ENCODE results near the gene SGSM2.
A peak's percentile ranks its signal among the peaks of the same experiment; 100 is the strongest.

The SGSM2 gene

GRCh38 chr17:2337544-2338314 is 428 bp downstream of the SGSM2 start:
- peak; percentile 35 for DNase-seq (ENCODE audit: low spot score)

- no peak for DNase-seq (ENCODE audit: low spot score)
Measured at GRCh38 chr17:2338315-2338657, 985 bp downstream of the SGSM2 start.

- no peak for DNase-seq (ENCODE audit: low spot score)
Measured at GRCh38 chr17:2343421-2343820, 6.1 kb downstream of the SGSM2 start.

- no peak for DNase-seq (ENCODE audit: low spot score)
Measured at GRCh38 chr17:2344528-2344927, 7.2 kb downstream of the SGSM2 start.

- no peak for DNase-seq (ENCODE audit: low spot score)
Measured at GRCh38 chr17:2346475-2346874, 9.2 kb downstream of the SGSM2 start.

GRCh38 chr17:2347805-2348685 is 10.7 kb downstream of the SGSM2 start:
- no peak for DNase-seq (ENCODE audit: low spot score)

GRCh38 chr17:2351269-2351668 is 14.0 kb downstream of the SGSM2 start:
- DNase-seq (ENCODE audit: low spot score), result no peak

GRCh38 chr17:2354311-2354710 is 17.0 kb downstream of the SGSM2 start:
- DNase-seq (ENCODE audit: low spot score), result no peak

GRCh38 chr17:2357237-2357636 is 19.9 kb downstream of the SGSM2 start:
- DNase-seq (ENCODE audit: low spot score), result no peak

- no peak for DNase-seq (ENCODE audit: low spot score)
Measured at GRCh38 chr17:2357931-2358434, 20.7 kb downstream of the SGSM2 start.

GRCh38 chr17:2361010-2361760 is 23.9 kb downstream of the SGSM2 start:
- no peak for DNase-seq (ENCODE audit: low spot score)

- DNase-seq (ENCODE audit: low spot score), result no peak
Measured at GRCh38 chr17:2362016-2362415, 24.7 kb downstream of the SGSM2 start.

- DNase-seq (ENCODE audit: low spot score), result no peak
Measured at GRCh38 chr17:2362416-2362815, 25.1 kb downstream of the SGSM2 start.

- no peak for DNase-seq (ENCODE audit: low spot score)
Measured at GRCh38 chr17:2362881-2363280, 25.6 kb downstream of the SGSM2 start.

GRCh38 chr17:2363318-2363717 is 26.0 kb downstream of the SGSM2 start:
- no peak for DNase-seq (ENCODE audit: low spot score)

- no peak for DNase-seq (ENCODE audit: low spot score)
Measured at GRCh38 chr17:2363851-2364762, 26.8 kb downstream of the SGSM2 start.

- no peak for DNase-seq (ENCODE audit: low spot score)
Measured at GRCh38 chr17:2364763-2365116, 27.4 kb downstream of the SGSM2 start.

- DNase-seq (ENCODE audit: low spot score), result no peak
Measured at GRCh38 chr17:2365132-2365531, 27.8 kb downstream of the SGSM2 start.

- no peak for DNase-seq (ENCODE audit: low spot score)
Measured at GRCh38 chr17:2366747-2367494, 29.6 kb downstream of the SGSM2 start.

- DNase-seq (ENCODE audit: low spot score), result no peak
Measured at GRCh38 chr17:2368359-2368758, 31.1 kb downstream of the SGSM2 start.

- DNase-seq (ENCODE audit: low spot score), result no peak
Measured at GRCh38 chr17:2369039-2369438, 31.7 kb downstream of the SGSM2 start.
